ENCODE measurements around the gene NRM.
A peak's percentile ranks its signal among the peaks of the same experiment; 100 is the strongest.

The NRM gene

DNA sequence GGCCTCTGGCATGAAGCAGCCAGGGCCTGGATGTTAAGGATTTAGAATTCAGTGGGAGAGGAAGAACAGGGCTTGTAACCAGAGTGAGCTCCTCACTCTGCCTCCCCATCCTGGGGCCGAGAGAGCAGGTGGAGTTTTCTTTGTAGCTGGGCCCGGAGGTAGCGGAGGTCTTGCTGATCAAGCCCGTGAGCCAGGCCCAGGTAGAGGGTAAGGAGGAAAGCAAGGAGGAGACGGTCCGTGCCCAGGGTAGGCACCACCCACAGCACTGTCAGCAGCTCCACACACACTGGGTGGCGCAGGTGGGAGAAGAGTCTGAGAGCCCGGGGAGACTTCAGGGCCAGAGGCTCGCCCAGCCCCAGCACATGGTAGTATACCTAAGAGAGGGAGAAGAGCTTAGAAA lies 2.2 kb downstream of the NRM start:
- Histone ChIP-seq H3K36me3 (peaks cover 5% of the 10 kb centered on the region), H3K9me3 (no peaks in the 10 kb centered on the region), H3K27me3 (no peaks in the 10 kb centered on the region), H3K4me3 (ENCODE audit: low read depth, low read length) (no peak overlapping the region; the same call in 1 of the 2 replicates), H3K4me1 (peaks cover 10% of the 10 kb centered on the region; the same call in 1 of the 2 replicates)
- DNase-seq: no peak
- TF ChIP-seq, protein P1, sequence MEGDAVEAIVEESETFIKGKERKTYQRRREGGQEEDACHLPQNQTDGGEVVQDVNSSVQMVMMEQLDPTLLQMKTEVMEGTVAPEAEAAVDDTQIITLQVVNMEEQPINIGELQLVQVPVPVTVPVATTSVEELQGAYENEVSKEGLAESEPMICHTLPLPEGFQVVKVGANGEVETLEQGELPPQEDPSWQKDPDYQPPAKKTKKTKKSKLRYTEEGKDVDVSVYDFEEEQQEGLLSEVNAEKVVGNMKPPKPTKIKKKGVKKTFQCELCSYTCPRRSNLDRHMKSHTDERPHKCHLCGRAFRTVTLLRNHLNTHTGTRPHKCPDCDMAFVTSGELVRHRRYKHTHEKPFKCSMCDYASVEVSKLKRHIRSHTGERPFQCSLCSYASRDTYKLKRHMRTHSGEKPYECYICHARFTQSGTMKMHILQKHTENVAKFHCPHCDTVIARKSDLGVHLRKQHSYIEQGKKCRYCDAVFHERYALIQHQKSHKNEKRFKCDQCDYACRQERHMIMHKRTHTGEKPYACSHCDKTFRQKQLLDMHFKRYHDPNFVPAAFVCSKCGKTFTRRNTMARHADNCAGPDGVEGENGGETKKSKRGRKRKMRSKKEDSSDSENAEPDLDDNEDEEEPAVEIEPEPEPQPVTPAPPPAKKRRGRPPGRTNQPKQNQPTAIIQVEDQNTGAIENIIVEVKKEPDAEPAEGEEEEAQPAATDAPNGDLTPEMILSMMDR (IDR thresholded peaks at IDR 0.05; ENCODE audit: low read depth, low read length): no peak

DNA sequence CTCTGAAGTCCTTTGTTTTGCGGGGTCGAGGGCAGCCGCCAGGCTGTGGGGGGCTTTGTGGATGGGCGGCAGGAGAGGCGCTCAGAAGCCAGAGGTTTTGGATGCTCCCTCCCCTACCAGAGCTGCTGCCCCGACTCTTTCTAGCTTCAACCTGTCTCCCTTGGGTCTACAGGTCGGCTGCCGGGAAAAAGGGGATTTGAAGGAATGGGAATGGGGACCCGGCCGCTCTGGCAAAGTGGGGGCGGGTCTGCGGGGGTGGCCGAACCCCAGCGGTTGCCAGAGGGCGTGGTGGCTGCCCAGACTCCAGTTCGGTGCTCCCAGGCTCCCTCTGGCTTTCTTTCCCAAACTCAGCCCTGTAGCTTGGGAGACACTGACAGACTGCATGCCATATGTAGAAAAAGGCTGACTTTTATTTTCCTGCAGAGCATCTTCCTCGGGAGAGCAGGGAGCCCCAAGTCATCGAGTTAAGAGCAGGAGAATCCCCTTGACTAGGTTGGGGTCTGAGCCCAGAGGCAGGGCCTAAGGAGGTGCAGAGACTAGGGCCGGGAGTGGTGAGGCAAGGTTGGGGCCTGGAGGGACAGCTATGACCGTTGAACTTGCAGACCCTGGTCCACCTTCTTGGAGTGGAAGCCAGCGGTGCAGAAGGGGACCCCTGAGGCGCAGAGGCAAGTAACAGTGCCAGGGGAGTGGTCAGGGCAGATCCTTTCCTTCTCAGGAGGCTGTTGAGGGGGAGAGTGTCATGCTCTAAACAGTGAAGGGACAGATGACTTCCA lies 2.9 kb downstream of the NRM start:
- Histone ChIP-seq H3K36me3 (peaks cover 5% of the 10 kb centered on the region), H3K4me1 (peaks cover 10% of the 10 kb centered on the region; the same call in 1 of the 2 replicates)
- DNase-seq: no peak

DNA sequence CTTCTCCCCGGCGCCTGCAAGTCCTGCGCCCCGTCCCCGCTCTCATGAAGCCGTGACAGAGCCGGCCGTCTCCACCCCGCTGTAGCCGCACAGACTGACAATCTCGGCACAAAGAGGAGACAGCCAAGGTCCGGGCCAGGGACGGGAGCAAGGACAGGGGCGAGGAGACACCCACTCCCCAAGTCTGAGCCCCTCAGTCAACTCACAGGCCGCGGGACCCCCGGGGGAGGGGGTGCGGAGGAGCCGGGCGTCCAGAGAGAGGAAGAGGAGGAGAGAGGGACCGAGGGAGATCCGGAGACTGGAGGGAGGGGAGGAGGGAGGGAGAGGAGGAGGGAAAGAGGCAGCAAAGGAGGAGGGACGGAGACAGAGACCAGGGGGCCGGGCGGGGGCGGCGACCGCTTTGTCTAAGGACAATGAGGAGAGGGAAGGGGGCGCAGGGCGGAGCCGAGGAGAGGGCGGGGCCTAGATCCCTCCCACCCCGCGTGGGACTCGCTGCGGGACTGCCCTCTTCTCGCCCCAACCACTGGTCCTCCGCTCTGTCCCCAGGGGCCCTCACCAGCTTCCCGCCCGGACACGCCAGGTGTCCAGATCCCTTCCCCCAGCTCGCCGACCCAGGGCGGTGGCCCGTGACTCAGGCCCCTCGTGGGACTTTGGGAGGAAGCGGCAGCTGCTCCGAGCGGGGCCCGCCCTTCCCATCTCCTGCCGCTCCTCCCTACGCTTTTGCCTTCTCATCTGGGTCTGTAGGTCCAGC lies 3.7 kb downstream of the NRM start:
- H3K4me1 ChIP-seq: peaks cover 10% of the 10 kb centered on the region; the same call in 1 of the 2 replicates
- H3K4me3 ChIP-seq (ENCODE audit: low read depth, low read length): peak overlapping the region; percentile 74
- H3K36me3 ChIP-seq: peaks cover 5% of the 10 kb centered on the region
- H3K9me3 ChIP-seq: no peaks in the 10 kb centered on the region
- TF ChIP-seq, protein P1 (IDR thresholded peaks at IDR 0.05; ENCODE audit: low read depth, low read length): no peak
- peak; percentile 99 for DNase-seq
- no peaks in the 10 kb centered on the region for H3K27me3 ChIP-seq

More for the DNA sequence above, 2.9 kb downstream of the NRM start:
- Histone ChIP-seq H3K27me3 (no peaks in the 10 kb centered on the region), H3K4me3 (ENCODE audit: low read depth, low read length) (peak overlapping the region; percentile 74), H3K9me3 (no peaks in the 10 kb centered on the region)
- TF ChIP-seq, protein P1 (IDR thresholded peaks at IDR 0.05; ENCODE audit: low read depth, low read length): no peak

DNA sequence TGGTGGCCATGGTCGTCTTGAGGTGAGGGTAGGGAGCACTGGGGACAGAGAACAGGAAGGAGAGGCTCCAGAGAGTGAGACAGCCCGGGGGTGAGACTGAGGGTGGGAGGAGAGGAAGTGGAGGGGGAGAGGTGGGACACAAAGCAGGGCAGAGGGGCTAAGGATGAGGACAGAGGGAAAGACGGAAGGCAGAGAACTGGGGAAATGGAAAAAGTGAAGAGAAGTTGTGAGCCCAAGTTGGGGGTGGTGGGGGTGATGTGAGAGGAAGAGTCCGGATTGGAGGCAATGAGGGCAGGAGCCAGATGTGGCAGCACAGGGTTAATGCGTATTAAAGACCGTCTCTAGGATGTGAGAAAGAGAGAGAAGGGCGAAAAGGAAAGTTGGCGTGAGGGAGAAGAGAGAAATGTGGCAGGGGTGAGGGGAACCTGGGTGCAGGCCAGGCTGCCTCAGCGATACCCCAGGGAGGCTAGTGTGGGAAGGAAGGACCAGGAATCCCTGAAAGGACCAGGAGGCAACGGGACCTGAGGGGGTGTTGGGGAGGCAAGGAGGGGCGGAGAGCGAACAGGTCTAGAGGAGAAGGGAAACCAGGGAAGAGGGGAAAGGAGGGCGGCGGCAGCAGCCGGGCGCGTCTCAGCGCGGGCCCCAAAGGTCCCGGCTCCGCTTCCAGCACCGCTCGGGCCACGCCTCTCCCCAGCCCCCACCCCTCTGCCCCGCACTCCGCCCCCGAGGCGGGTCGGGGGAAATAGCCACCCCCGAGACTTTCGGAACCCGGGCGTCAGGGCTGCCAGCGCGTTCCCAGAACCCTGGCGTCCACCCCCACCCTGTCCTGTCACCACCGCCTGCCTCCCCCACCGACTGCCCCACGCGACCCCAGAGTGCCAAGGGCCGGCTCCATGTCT lies 4.5 kb downstream of the NRM start, which contains the start of gene PPP1R18:
TSS of gene PPP1R18 (minus strand) at position 637 of the 899 bp plus-strand sequence. CDS start at position 10, 627 bp downstream.
- TF ChIP-seq, protein P1 (IDR thresholded peaks at IDR 0.05; ENCODE audit: low read depth, low read length): no peak
- Histone ChIP-seq H3K36me3 (peaks cover 12% of the 10 kb centered on the region), H3K4me3 (ENCODE audit: low read depth, low read length) (peak within 1 kb of the TSS; percentile 74), H3K9me3 (no peaks in the 10 kb centered on the region), H3K27me3 (no peaks in the 10 kb centered on the region), H3K4me1 (peaks cover 10% of the 10 kb centered on the region; the same call in 1 of the 2 replicates)
- DNase-seq: peak; percentile 77

DNA sequence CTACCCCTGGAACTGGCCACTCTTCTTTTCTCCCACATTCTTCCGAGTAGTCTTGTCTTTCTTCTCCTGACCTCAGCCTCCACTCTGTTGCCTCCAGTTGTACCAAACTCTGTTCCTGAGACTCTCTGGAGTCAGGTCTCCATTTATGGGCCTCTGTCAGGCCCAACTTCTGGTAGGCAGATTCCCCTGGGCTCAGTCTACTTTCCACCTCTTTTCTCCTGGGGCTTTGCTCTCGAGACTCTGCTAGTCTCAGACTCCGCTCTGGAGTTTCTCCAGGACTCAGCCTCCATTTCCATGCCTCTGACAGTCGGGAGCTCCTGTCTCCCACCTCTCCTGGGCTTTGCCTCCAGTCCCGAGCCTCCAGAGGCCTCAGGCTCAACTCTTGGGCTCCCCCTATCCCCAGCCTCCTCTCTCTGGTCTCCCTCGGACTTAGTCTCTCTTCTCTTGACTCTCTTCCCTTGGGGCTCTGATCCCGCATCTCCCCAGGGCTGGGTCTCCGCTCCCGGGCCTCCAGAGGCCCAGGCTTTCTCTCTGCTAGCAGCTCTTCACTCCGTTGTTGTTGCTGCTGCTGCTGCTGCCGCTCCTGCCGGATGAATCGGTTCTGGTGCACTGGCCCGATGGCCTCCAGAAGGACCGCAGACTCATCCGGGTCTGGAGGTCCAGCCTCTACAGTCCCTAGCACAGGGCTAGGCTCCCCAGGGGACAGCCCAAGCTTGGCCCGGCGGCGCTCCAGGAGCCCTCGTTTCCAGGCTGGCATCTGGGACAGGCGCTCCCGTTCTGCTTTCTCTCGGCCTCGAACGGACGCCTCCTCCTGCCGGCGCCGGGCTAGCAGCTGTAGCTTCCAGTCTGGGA lies 5.4 kb downstream of the NRM start:
- TF ChIP-seq, protein P1 (IDR thresholded peaks at IDR 0.05; ENCODE audit: low read depth, low read length): peak; percentile 30
- Histone ChIP-seq H3K27me3 (no peaks in the 10 kb centered on the region), H3K9me3 (no peaks in the 10 kb centered on the region), H3K4me3 (ENCODE audit: low read depth, low read length) (peak overlapping the region; percentile 74), H3K36me3 (peaks cover 16% of the 10 kb centered on the region), H3K4me1 (peaks cover 10% of the 10 kb centered on the region; the same call in 1 of the 2 replicates)
- peak; percentile 41 for DNase-seq
